Smooth muscle cell (in vitro differentiated cells): ENCODE results near the gene LYPD4. TPM values are rescaled to one million over a fixed set of nuclear protein-coding genes. Genes with fewer than 3 reads are reported as not detected.

Experiments used
- DNase-seq: peaks from one replicate; lab custom pipeline; 2025; ENCODE audit not compliant: unreplicated experiment; lab: John Stamatoyannopoulos, UW
- H2AFZ ChIP-seq: fragments of 200-600 bp; sonication (generic); 2 replicates; pipeline ENCODE4 v1.6.0; 2016; ENCODE audit warnings: antibody characterized with exemption, low read depth, mild to moderate bottlenecking
- H3F3A ChIP-seq: fragments of 200-600 bp; sonication (generic); 2 replicates; pipeline ENCODE4 v1.6.0; 2017; ENCODE audit warnings: antibody characterized with exemption, low read depth
- H3K27ac ChIP-seq: fragments of 200-600 bp; sonication (generic); 2 replicates; pipeline ENCODE4 v1.5.1; 2016; ENCODE audit warnings: low read depth, mild to moderate bottlenecking
- H3K27me3 ChIP-seq: fragments of 200-600 bp; sonication (generic); 2 replicates; pipeline ENCODE4 v1.6.1; 2016; ENCODE audit warnings: low read depth, mild to moderate bottlenecking
- H3K36me3 ChIP-seq: fragments of 200-600 bp; sonication (generic); 2 replicates; pipeline ENCODE4 v1.5.1; 2016; ENCODE audit warnings: low read depth
- H3K4me1 ChIP-seq: fragments of 200-600 bp; sonication (generic); 2 replicates; pipeline ENCODE4 v1.5.1; 2016; ENCODE audit warnings: low read depth
- H3K4me2 ChIP-seq: fragments of 200-600 bp; sonication (generic); 2 replicates; pipeline ENCODE4 v1.6.0; 2016; ENCODE audit warnings: mild to moderate bottlenecking
- H3K4me3 ChIP-seq: fragments of 200-600 bp; sonication (generic); 2 replicates; pipeline ENCODE4 v1.5.1; 2016; ENCODE audit warnings: mild to moderate bottlenecking
- H3K79me2 ChIP-seq: fragments of 200-600 bp; sonication (generic); 2 replicates; pipeline ENCODE4 v1.6.0; 2016; ENCODE audit warnings: low read depth, mild to moderate bottlenecking
- H3K9ac ChIP-seq: fragments of 200-600 bp; sonication (generic); 2 replicates; pipeline ENCODE4 v1.6.0; 2016; ENCODE audit warnings: low read depth
- H3K9me3 ChIP-seq: fragments of 200-600 bp; sonication (generic); replicated peaks from 2 replicates; pipeline ENCODE4 v1.5.1; 2016; ENCODE audit warnings: low read depth
- H4K20me1 ChIP-seq: fragments of 200-600 bp; sonication (generic); 2 replicates; pipeline ENCODE4 v1.6.0; 2016; ENCODE audit warnings: low read depth
- CTCF ChIP-seq: fragments of 200-600 bp; sonication (generic); IDR thresholded peaks from 2 replicates; pipeline ENCODE4 v1.5.1; 2017; ENCODE audit warnings: borderline replicate concordance, mild to moderate bottlenecking, antibody characterized with exemption; ENCODE audit not compliant: insufficient read depth, poor library complexity, severe bottlenecking
- WGBS: methylation state at CpG from one replicate; pipeline ENCODE4 v1.1.7; 2016; ENCODE audit warnings: low lambda C conversion rate; 5-methylcytosine and 5-hydroxymethylcytosine counted together
- polyA plus RNA-seq: library from polyadenylated mRNA; unstranded; fragments of >200 nt; fragmentation: Nextera tagmentation; extraction: Ambion mirVana; gene quantifications from 2 replicates; pipeline ENCODE4 v1.2.1, GENCODE V29; 2016
- total RNA-seq: library from RNA; depleted of rRNA; stranded (reverse); fragments of >200 nt; gene quantifications from 2 replicates; pipeline ENCODE4 v1.2.3, GENCODE V29; 2014

LYPD4 gene
- total and polyA plus RNA-seq, 2 experiments from 2014 or later = not detected

GRCh38 chr19:41810301-41810700, 34.2 kb downstream of the LYPD4 start:
- H3K27me3 ChIP-seq = no peaks in the 10 kb centered on the region
- H3K79me2 ChIP-seq = no peaks in the 10 kb centered on the region
- H3K9ac ChIP-seq = no peak overlapping the region
- no peaks in the 10 kb centered on the region for H4K20me1 ChIP-seq
- no peak for TF ChIP-seq CTCF
- no peaks in the 10 kb centered on the region for H3F3A ChIP-seq
- no peaks in the 10 kb centered on the region for H3K9me3 ChIP-seq
- DNase-seq = no peak
- no peak overlapping the region for H3K4me3 ChIP-seq
- 67% methylated on average over 4 of the region's 4 CpGs for WGBS
- no peak overlapping the region for H3K27ac ChIP-seq
- H3K4me1 ChIP-seq = no peaks in the 10 kb centered on the region
- no peaks in the 10 kb centered on the region for H3K36me3 ChIP-seq
- no peak overlapping the region for H3K4me2 ChIP-seq
- no peak overlapping the region for H2AFZ ChIP-seq

- DNase-seq = no peak
- 85% methylated on average over 16 of the region's 16 CpGs for WGBS
- no peak overlapping the region for H3K4me3 ChIP-seq
Measured at GRCh38 chr19:41808663-41809566, 35.6 kb downstream of the LYPD4 start.

GRCh38 chr19:41807176-41807575, 37.3 kb downstream of the LYPD4 start:
- H3K79me2 ChIP-seq = no peaks in the 10 kb centered on the region
- H3K9ac ChIP-seq = no peak overlapping the region
- no peaks in the 10 kb centered on the region for H3F3A ChIP-seq
- no peak for TF ChIP-seq CTCF
- H3K27me3 ChIP-seq = no peaks in the 10 kb centered on the region
- H3K4me1 ChIP-seq = no peaks in the 10 kb centered on the region
- WGBS = 71% methylated on average over 3 of the region's 3 CpGs
- no peak overlapping the region for H3K4me2 ChIP-seq
- DNase-seq = no peak
- no peak overlapping the region for H2AFZ ChIP-seq
- H3K4me3 ChIP-seq = no peak overlapping the region
- no peaks in the 10 kb centered on the region for H3K9me3 ChIP-seq
- H3K36me3 ChIP-seq = no peaks in the 10 kb centered on the region
- H4K20me1 ChIP-seq = no peaks in the 10 kb centered on the region
- no peak overlapping the region for H3K27ac ChIP-seq

More at GRCh38 chr19:41808663-41809566, 35.6 kb downstream of the LYPD4 start:
- Histone ChIP-seq H3K4me2 (no peak overlapping the region), H3K36me3 (no peaks in the 10 kb centered on the region), H3K4me1 (no peaks in the 10 kb centered on the region), H2AFZ (no peak overlapping the region), H3K79me2 (no peaks in the 10 kb centered on the region), H3F3A (no peaks in the 10 kb centered on the region), H3K27ac (no peak overlapping the region), H4K20me1 (no peaks in the 10 kb centered on the region), H3K9me3 (no peaks in the 10 kb centered on the region), H3K27me3 (no peaks in the 10 kb centered on the region), H3K9ac (no peak overlapping the region)
- TF ChIP-seq CTCF = no peak
